Measurements from ENCODE around the gene GFOD1.

Gene GFOD1

GRCh38 chr6:13422681-13423221 lies 64.6 kb downstream of the GFOD1 start:
- no peak for DNase-seq

DNA sequence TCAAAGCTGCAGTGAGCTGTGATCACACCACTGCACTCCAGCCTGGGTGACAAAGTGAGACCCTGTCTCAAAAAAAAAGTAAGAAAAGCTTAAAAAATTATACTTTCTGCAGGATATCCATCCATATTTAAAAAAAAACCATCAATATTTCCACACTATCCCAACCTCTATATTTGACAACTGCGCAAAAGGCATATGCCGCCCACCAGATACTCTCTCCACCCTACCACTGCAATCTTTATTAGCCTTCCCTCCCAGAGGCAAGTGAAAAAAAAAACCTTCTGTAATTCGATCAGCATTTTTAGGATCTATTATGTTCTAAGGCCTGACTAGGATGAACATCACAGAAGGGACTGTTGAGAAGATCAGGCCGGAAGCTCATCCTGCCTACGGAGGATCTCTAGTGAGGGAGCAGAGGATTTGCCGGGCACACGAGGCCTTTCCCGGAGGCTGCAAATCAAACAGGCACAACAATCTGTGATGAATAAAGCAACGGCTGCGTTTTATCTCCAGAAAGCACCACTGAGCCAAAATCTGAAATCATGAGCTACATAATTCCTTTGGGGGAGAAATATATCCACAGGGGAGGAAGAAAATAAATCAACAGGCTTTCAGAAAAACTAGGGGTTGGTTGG lies 65.9 kb downstream of the GFOD1 start:
- DNase-seq: no peak

DNA sequence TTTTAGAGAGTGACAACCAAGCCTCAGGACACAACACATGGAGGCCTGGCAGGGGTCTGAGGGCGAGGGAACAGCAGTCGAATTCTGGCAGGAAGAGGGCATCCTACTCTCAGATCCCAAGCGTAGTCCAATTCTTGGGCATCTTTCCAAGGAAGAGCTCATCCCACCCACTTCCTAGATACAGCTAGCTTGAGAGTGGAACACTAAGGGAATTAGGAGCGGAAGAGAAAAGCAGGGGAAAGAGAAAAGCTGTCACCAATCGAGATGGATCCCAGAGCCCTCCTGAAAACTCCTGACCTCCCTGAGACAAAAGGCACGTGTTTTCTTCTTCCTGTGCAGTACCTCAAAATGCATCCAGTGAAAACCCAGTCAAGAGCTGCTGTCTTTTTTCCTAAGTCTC lies 67.1 kb downstream of the GFOD1 start:
- DNase-seq: no peak

GRCh38 chr6:13419422-13420195 lies 67.8 kb downstream of the GFOD1 start:
- DNase-seq: no peak

GRCh38 chr6:13418844-13419243 lies 68.6 kb downstream of the GFOD1 start:
- no peak for DNase-seq

GRCh38 chr6:13417954-13418353 lies 69.4 kb downstream of the GFOD1 start:
- no peak for DNase-seq

DNA sequence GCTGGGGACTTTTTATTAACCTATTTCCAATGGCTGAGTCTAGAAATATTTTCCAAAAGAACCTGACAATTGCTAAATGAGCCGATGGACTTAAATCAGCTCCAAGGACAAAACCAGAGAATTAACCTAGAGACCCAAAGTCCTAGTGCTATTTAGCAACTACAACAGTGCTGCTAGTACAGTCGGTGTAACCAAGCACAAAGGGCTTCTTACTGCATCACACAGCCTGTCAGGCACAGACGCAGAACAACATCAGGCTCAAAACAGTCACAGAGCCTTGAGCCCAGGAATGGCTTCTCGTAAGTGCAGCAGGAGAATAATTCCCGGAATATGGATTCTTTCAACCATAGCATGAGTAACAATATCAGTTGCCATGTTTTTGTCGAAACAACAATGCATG lies 70.0 kb downstream of the GFOD1 start:
- DNase-seq: no peak

DNA sequence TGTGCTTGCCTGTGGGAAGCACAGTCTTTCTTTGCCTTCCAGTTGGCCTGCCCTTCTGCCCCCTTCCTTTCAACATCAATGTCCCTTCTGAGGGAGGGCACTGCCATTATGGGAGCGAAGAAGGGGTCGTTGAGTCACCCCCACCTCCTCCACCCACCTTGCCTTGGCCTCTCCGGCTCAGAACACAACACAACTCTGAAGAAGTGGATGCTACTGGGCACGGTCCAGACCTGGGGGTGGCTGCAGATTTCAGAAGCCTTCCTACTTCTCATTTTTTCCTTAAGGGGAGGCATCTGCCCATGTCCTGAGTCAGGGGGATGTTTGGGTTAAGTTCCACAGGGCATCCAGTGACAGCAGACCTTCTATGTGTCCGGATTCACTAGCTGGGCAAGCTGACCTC lies 72.1 kb downstream of the GFOD1 start:
- DNase-seq: no peak

DNA sequence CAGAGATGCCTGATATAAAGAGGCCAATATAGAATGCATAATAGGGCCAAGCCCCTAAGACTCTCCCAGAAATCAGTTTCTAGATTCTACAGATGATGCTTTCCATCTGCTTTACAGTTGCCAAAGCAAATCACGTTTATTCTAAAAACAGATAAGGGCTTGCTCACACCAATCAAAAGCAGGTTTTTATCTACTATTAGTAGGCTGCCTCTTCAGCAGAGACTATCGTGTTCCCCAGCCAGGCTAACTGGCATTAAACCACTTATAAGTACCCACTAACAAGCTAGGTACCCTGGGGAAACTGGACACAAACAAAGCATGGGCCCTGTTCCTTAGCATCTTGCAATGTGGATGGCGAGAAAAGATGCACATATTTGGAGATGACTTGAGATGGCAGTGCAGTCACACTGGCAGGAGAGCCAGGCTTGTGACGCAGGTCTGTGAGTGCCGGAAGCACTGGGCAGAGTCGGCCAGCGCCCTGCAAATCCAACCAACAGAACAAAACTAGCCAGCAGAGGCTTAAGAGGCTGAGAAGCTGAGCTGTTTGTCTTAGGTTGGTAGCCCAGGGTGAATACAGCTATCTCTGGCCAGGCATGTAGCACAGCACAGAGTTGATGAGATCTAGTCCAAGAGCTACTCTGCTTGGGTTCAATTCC lies 73.4 kb downstream of the GFOD1 start:
- peak in 1 of 5 donors; percentile 32 for DNase-seq

- DNase-seq: no peak
Measured at GRCh38 chr6:13413466-13413862, 73.9 kb downstream of the GFOD1 start.

- DNase-seq: no peak
Measured at GRCh38 chr6:13412639-13413465, 74.5 kb downstream of the GFOD1 start.

GRCh38 chr6:13412211-13412610 lies 75.2 kb downstream of the GFOD1 start:
- no peak for DNase-seq

GRCh38 chr6:13411484-13411883 lies 75.9 kb downstream of the GFOD1 start:
- DNase-seq: no peak

GRCh38 chr6:13409991-13410390 lies 77.4 kb downstream of the GFOD1 start:
- DNase-seq: no peak

- DNase-seq: no peak
Measured at GRCh38 chr6:13407709-13408695, 79.4 kb downstream of the GFOD1 start.

DNA sequence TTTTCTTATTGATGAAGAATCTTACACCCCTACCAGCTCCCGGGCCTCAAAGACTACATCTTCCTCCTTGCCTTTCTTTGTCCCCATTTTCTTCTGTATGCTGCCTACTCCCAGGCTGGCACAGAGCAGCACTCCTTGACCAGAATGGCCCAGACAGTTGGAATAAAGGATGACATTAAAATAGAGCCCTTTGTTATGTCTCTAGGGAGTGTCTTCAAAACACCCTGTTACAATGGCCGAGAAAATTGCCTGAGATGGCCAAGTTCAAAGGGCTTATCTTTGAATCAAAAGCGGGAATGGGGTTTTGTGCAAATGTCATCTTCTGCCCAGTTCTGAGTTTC lies 80.1 kb downstream of the GFOD1 start:
- DNase-seq: no peak

DNA sequence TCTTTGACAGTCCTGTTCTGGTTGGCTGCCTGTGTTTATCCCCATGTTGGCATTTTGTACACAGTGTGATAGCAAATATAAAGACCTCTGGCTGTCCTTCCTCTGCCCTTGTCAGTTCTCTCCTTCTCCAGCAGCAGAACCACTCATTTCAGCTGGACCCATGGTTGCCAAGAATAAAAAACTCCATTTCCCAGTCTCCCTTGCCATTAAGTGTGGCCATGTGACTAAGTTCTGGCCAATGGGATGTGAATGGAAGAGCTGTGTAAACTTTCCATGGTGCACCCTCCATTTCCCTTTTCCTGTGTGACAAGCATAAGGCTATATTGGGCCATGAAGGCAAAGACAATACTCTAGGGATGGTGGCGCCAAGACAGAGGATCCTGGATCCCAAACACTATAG lies 80.6 kb downstream of the GFOD1 start:
- DNase-seq: no peak

- no peak for DNase-seq
Measured at GRCh38 chr6:13405961-13406477, 81.4 kb downstream of the GFOD1 start.

- no peak for DNase-seq
Measured at GRCh38 chr6:13404892-13405254, 82.5 kb downstream of the GFOD1 start.

DNA sequence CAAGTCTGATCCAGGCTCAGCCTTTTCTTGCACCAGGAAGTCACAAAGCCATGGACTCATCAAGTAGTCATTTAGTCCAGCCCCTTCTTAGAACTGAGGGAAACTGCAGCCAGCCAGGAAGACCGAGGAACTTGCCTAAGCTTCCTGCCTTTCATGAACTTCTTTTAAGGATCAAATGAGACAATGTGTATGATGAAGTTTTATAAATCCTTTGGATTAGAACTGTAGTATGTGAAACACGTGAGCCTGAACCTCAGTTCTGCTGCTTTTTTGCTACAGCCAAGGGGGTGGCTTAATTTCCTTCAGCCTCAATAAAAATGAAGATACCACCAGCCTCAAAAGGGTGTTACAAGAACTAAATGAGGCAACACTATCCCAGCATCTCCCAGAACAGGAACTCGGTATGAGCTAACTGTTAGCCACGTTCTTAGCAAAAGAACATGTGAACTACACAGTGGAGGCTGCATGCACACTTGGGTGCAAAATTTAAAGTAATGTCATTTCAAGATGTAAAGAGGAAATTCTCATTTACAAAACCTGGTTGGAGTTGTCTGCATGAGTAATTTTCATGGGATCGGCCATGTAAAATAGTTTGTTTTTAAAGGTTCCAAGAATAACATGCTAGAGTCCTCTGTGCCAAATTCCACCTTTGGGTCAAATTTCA lies 83.0 kb downstream of the GFOD1 start:
- DNase-seq: no peak

- DNase-seq: no peak
Measured at GRCh38 chr6:13402711-13403110, 84.7 kb downstream of the GFOD1 start.
